GM10266 (cell line): Measurements from ENCODE around the gene MVP.
A peak's percentile ranks its signal among the peaks of the same experiment; 100 is the strongest.
"Not testable (repeated sequence)": the region's sequence is repeated elsewhere in the genome, so short reads cannot be mapped to it uniquely, and the experiment has no call there.

Experiments used
- DNase-seq: peaks from one replicate; pipeline ENCODE4 v3.0.0; 2012; ENCODE audit errors: extremely low spot score
- TF ChIP-seq, protein P1 (sequence below): IDR thresholded peaks from 2 replicates; pipeline ENCODE4 v1.5.1; 2012; ENCODE audit warnings: mild to moderate bottlenecking, low read depth; ENCODE audit not compliant: control insufficient read depth, insufficient read depth; ENCODE audit errors: missing control alignments

MVP gene

GRCh38 chr16:29791845-29792807 lies 28.1 kb upstream of the MVP start:
- DNase-seq, result no peak
- TF ChIP-seq, protein P1, sequence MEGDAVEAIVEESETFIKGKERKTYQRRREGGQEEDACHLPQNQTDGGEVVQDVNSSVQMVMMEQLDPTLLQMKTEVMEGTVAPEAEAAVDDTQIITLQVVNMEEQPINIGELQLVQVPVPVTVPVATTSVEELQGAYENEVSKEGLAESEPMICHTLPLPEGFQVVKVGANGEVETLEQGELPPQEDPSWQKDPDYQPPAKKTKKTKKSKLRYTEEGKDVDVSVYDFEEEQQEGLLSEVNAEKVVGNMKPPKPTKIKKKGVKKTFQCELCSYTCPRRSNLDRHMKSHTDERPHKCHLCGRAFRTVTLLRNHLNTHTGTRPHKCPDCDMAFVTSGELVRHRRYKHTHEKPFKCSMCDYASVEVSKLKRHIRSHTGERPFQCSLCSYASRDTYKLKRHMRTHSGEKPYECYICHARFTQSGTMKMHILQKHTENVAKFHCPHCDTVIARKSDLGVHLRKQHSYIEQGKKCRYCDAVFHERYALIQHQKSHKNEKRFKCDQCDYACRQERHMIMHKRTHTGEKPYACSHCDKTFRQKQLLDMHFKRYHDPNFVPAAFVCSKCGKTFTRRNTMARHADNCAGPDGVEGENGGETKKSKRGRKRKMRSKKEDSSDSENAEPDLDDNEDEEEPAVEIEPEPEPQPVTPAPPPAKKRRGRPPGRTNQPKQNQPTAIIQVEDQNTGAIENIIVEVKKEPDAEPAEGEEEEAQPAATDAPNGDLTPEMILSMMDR, result no peak

GRCh38 chr16:29793153-29793552 lies 27.1 kb upstream of the MVP start:
- not testable (repeated sequence) for DNase-seq

DNA sequence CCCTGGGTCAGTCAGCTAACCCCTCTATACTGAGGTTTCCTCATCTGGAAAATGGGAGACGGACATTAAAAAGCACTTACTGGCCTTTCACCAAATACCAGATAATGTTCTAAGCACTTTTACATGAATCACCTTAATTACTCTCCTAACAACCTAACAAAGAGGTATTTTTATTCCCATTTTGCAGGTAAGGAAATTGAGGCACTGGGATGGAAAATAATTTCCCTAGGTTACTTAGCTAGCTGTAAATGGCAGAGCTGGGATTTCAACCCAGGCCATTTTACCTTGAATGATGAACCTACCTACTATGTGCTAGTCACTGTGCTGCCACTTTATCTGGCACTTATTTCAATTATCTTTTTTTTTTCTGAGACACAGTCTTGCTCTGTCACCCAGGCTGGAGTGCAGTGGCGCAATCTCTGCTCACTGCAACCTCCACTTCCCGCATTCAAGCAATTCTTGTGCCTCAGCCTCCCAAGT lies 26.0 kb upstream of the MVP start:
- TF ChIP-seq, protein P1, result no peak
- no peak for DNase-seq

DNA sequence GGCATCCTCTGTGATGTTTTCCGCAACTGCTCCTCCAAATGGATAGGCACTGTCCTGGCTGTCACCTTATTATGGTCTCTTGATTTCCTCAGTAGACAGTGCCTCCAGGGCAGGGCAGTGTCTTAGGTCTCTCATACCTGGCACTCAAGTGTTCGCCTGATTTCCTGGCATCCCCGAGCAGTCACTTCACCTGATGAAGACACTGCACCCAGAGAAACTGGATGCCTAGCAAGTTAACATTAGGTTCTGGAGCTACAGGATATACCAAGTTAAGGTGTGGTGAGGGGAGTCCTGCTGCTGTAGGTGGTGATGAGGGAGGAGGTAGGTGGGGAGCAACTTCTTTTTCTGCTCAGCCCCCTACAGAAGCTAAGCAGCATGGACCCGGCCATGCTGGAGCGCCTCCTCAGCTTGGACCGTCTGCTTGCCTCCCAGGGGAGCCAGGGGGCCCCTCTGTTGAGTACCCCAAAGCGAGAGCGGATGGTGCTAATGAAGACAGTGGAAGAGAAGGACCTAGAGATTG lies 17.8 kb upstream of the MVP start:
- no peak for DNase-seq
- TF ChIP-seq, protein P1, result no peak

GRCh38 chr16:29804020-29804419 lies 16.2 kb upstream of the MVP start:
- no peak for DNase-seq
- TF ChIP-seq, protein P1, result no peak

DNA sequence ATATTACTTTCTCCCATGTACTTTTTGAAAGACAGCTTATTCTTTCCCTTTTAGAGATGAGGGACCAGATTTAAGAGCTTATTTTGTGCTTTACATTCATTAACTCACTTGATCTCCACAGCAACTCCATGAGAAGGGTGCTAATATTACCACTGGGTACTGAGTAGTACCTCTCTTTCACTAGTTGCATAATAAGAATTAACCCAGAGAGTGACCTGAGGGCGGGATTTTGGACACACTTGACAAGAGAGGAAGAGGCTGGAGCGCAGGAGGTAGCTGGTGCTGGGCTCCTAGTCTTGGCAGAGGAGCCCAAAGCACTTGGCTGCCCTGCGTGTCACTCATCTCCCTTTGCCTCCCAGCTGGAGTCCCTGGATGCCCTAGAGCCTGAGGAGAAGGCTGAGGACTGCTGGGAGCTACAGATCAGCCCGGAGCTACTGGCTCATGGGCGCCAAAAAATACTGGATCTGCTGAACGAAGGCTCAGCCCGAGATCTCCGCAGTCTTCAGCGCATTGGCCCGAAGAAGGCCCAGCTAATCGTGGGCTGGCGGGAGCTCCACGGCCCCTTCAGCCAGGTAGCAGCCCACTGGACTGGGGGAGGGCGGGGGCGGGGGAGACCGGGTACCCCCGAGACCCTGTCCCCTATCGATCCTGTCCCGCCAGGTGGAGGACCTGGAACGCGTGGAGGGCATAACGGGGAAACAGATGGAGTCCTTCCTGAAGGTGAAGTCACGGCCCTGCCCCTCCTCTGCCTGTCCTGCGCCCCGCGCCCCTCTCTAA lies 15.6 kb upstream of the MVP start:
- TF ChIP-seq, protein P1, result no peak
- DNase-seq, result no peak

DNA sequence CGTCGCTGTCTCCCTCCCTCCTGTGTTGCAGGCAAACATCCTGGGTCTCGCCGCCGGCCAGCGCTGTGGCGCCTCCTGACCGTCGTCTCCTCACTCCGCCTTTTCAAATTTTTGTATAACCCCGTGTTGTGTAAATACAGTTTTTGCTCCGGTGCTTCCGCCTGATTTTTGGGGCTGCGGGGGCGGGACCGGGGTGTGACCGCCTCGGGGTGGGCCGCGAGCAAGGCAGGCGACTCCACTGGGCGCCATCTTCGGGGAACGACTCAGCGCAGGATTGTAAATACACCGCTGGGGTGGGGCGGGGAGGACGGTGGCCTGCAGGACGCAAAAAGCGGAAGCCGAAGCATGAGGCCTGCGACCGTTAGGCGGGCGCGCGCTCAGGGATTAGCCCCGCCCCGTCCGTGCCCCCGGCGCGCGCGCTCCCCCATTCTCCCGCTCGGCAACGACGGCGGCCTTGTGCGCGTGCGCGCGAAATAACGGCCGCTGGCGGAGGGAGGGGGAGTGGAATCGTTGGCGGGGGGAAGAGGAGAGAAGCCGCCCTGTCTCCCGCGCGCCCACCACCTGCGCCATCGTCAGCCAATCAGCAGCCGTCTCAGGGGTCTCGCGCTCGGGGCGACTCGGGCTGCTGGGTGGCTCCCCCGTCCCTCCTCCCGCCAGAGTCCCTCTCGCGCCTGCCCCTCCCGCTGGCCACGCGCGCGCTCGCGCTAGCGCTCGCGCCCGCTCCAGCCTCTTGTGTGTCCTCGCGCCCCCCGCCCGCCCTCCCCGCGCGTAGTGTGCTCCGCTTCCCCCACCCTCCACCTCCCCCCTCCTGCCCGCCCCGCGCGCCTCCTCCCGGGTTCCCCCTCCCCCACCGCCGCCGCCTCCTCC lies 14.8 kb upstream of the MVP start:
- peak; percentile 97 for DNase-seq
- TF ChIP-seq, protein P1, result no peak
